Stimulated activated CD4-positive, alpha-beta T cell treated with anti-CD3 and anti-CD28 coated beads, Interleukin-2, amount 100 ng/mL, for 4 hours (primary cell): Measurements from ENCODE around the gene DFFA.
"Not testable (repeated sequence)": the region's sequence is repeated elsewhere in the genome, so short reads cannot be mapped to it uniquely, and the experiment has no call there.

Source experiments
- DNase-seq: peaks from one replicate; pipeline ENCODE4 v3.0.0-alpha.2; 2020; ENCODE audit warnings: low read depth

The DFFA gene

DNA sequence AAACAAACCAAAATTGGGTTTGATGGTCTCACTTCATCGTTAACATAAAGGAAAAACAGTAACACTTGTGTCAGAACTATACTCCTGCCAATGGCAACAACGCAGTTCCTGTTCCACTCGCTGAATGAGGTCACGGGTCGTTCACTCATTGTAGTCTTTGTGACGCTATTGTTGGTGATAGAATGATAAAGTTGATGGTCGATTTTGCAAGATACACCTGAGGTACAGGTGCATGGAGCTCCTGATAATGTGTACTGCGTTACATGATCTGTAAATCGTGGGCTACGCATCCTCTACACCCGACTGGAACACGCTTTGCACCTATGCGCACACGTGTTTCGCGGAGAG lies 42.5 kb downstream of the DFFA start:
- no peak for DNase-seq

DNA sequence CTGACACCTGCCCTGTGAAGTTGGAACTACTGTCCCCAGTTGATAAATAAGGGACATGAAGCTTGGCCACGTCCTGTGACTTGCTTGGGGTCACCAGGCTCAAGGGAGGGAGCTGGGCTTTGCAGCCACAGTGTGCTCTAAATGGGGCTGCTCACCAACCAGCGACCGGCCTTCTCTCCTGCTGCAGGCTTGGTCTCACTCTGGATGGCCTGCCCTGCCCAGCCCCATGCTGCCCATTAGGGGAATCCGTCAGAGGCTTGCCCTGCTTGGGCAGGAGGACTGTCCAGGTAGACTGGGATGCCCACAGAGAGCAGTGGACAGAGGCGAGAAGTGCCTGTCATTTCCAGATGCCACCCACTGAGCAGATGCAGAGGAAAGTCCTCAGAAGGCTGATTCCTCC lies 43.3 kb downstream of the DFFA start:
- DNase-seq, result no peak

DNA sequence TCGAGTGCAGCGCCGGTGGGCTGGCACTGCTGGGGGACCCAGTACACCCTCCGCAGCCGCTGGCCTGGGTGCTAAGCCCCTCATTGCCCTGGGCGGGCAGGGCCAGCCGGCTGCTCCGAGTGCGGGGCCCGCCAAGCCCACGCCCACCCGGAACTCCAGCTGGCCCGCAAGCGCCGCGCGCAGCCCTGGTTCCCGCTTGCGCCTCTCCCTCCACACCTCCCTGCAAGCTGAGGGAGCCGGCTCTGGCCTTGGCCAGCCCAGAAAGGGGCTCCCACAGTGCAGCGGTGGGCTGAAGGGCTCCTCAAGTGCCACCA lies 45.8 kb downstream of the DFFA start:
- DNase-seq, result not testable (repeated sequence)

DNA sequence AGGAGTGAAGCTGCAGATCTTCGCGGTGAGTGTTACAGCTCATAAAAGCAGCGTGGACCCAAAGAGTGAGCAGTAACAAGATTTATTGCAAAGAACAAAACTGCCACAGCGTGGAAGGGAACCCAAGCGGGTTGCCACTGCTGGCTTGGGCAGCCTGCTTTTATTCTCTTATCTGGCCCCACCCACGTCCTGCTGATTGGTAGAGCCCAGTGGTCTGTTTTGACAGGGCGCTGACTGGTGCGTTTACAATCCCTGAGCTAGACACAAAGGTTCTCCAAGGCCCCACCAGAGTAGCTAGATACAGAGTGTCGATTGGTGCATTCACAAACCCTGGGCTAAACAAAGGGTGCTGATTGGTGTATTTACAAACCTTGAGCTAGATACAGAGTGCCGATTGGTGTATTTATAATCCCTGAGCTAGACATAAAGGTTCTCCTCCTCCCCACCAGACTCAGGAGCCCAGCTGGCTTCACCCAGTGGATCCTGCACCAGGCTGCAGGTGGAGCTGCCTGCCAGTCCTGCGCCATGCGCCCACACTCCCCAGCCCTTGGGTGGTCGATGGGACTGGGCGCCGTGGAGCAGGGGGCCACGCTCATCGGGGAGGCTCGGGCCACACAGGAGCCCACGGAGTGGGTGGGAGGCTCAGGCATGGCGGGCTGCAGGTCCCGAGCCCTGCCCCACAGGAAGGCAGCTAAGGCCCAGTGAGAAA lies 46.3 kb downstream of the DFFA start:
- not testable (repeated sequence) for DNase-seq

DNA sequence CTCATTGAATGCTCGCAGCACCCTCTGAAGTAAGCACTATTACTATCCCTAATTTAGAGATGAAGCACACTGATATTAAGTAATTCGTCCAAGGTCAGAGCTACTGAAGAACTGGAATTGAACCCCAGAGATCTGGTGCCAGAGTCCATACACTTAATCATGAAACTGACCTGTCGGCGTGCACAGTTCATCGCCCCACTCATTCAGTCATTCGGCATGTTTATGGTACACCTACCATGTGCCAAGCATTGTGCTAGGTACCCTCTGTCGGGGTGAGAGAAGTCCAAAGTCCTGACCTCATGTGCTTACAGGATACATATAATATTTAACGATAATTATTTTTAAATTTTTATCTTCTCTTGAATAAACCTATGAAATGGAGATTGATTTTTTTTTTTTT lies 47.7 kb downstream of the DFFA start:
- no peak for DNase-seq

DNA sequence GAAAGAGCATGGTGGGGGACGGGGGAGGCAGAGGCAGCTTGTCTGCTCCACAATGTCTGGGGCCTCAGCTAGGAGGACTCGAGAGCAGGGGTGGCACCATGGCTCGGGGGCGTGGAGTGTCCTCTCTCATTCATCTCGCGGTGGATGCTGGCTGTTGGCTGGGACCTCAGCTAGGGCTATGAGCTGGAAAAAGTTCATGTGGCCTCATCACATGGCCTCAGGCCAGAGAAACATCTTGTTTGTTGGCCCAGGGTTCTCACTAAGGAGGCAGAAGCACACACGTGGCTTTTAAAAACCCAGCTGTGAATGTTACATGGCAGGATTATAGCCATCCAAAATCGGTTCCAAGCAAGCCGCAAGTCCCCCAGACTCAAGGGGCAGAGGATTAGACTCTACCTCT lies 48.3 kb downstream of the DFFA start:
- no peak for DNase-seq

DNA sequence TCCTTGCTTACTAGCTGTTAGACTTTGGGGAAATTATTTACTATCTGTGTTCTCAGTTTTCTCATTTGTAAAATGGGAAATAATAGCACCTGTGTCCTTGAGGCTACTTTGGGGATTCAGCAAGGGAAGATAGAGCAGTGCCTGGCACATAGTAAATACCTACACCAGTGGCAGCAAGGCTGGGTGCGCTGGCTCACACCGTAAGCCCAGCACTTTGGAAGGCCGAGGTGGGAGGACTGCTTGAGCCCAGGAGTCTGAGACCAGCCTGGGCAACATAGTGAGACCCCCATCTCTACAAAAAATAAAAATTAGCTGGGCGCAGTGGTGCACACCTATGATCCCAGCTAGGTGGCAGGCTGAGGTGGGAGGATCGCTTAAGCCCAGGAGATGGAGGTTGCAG lies 50.7 kb downstream of the DFFA start:
- DNase-seq, result no peak

DNA sequence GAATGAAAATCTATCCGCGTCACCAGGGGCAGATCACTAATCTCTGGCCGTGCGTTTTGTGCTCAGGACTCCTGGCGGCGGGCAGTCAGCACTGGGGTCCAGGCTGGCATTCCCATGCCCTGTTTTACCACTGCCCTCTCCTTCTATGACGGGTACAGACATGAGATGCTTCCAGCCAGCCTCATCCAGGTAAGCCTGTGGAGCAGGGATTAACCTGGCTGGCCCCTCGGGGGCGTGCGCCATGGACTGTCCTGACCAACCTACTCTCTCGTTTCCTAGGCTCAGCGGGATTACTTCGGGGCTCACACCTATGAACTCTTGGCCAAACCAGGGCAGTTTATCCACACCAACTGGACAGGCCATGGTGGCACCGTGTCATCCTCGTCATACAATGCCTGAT lies 53.0 kb downstream of the DFFA start:
- no peak for DNase-seq

DNA sequence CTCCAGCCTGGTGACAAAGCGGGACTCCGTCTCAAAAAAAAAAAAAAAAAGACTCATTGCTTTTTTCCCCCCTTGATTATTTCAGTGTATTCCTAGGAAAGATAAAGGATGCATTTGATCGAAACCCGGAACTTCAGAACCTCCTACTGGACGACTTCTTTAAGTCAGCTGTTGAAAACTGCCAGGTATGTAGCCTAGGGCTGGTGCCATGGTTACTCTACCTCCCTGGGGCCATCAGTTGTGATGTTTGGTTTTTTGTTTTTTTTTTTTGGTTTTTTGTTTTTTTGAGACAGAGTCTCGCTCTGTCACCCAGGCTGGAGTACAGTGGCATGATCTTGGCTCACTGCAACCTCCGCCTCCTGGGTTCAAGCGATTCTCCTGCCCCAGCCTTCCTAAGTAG lies 53.6 kb downstream of the DFFA start:
- not testable (repeated sequence) for DNase-seq

DNA sequence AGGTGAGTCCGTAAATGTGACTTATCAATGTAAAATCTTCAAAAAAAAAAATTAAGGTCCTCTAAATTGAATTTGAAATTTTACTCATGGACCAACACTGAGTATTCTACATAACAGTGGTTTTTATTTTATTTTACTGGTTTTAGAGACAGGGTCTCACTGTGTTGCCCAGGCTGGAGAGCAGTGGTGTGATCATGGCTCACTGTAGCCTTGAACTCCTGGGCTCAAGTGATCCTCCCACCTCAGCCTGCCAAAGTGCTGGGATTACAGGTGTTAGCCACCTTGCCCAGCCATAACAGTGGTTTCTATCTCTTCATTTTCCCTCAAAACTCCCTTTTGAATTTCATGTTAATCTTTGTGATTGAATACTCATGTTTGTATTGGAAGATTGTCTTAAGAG lies 56.4 kb downstream of the DFFA start:
- not testable (repeated sequence) for DNase-seq

DNA sequence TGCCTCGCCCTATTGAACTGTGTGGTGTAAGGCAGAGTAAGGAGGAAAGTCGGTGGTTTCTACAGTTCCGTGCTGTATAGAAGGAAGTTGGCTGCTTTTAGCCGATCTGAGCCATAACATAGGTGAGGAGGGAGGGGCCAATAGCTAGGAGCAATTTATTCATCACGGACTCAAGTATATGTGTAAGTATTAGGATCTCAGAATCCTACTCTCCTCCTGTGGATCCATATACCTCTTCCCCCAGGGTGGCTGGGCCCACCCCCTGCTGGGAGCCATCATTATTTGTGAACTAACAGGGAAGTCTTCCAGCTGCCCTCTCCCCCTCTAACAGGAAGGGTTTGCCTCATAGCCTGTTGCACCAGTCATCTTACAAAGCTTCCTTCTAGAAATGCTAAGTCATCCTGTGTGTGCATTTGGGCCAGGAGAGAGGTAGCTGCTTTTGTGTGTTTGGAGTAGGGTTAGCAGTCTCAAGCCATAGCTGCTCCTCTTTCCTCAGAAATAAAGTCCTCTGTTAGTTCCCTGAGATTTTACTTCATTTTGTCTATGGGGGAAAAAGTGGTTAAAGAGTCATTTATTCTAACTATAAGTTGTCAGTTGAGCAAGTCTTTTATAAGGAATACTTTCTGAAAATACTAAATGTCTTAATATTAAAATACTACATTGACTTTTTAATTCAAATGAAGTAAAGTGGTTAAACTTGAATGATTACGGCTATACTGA lies 57.0 kb downstream of the DFFA start:
- DNase-seq, result no peak

DNA sequence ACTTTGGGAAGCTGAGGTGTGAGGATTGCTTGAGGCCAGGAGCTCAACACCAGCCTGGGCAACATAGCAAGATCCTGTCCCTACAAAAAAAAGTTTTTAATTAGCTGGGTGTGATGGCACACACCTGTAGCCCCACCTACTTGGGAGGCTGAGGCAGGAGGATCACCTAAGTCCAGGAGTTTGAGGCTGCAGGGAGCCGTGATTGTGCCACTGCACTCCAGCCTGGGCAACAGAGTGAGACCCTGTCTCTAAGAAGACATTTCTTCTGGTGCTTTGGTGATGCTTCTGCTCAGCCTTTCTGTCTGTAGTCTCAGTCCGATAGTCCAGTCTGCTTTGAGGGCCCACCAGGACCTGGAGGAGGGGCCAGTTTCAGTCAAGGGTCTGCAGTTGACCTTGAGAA lies 65.1 kb downstream of the DFFA start:
- no peak for DNase-seq
